Astrocyte (in vitro differentiated cells and primary cell): ENCODE results near the gene BMP8A. TPM values are rescaled to one million over a fixed set of nuclear protein-coding genes. Genes with fewer than 3 reads are reported as not detected.
"Not testable (repeated sequence)": the region's sequence is repeated elsewhere in the genome, so short reads cannot be mapped to it uniquely, and the experiment has no call there.

Source experiments
- DNase-seq: peaks from one replicate; pipeline ENCODE4 v3.0.0-alpha.2; 2010; ENCODE audit warnings: low read depth
- FAIRE-seq: peaks from 2 replicates; lab custom pipeline; 2011; peaks lifted over from hg19 to GRCh38; lab: Jason Lieb, UNC
- H2AFZ ChIP-seq: 2 replicates; pipeline ENCODE4 v1.6.0; 2012; ENCODE audit warnings: low read depth, low read length, inconsistent platforms
- H3K27ac ChIP-seq: 2 replicates; pipeline ENCODE4 v1.5.1; 2011; ENCODE audit warnings: low read depth, low read length, inconsistent platforms
- H3K27me3 ChIP-seq: 2 replicates; pipeline ENCODE4 v1.6.0; 2011; ENCODE audit warnings: low read length, inconsistent platforms; ENCODE audit not compliant: insufficient read depth
- H3K36me3 ChIP-seq: 2 replicates; pipeline ENCODE4 v1.5.1; 2011; ENCODE audit warnings: low read length, inconsistent platforms; ENCODE audit not compliant: insufficient read depth
- H3K4me1 ChIP-seq: 2 replicates; pipeline ENCODE4 v1.5.1; 2011; ENCODE audit warnings: low read length, inconsistent platforms; ENCODE audit not compliant: insufficient read depth
- H3K4me2 ChIP-seq: 2 replicates; pipeline ENCODE4 v1.6.0; 2012; ENCODE audit warnings: low read length, inconsistent platforms
- H3K4me3 ChIP-seq: 2 replicates; pipeline ENCODE4 v1.5.1; 2011; ENCODE audit warnings: low read depth, mild to moderate bottlenecking, low read length, inconsistent platforms; ENCODE audit not compliant: insufficient read depth
- H3K79me2 ChIP-seq: 2 replicates; pipeline ENCODE4 v1.6.0; 2012; ENCODE audit warnings: mild to moderate bottlenecking, low read length, inconsistent platforms; ENCODE audit not compliant: insufficient read depth
- H3K9ac ChIP-seq: 2 replicates; pipeline ENCODE4 v1.6.0; 2012; ENCODE audit warnings: mild to moderate bottlenecking, low read length, inconsistent platforms
- H3K9me3 ChIP-seq: 2 replicates; pipeline ENCODE4 v1.5.1; 2012; ENCODE audit warnings: low read depth, mild to moderate bottlenecking, low read length, inconsistent platforms; ENCODE audit not compliant: insufficient read depth
- H4K20me1 ChIP-seq: 2 replicates; pipeline ENCODE4 v1.6.0; 2012; ENCODE audit warnings: low read length, inconsistent platforms; ENCODE audit not compliant: insufficient read depth
- H3K27ac Mint-ChIP-seq: one replicate; pipeline ENCODE4 v1.8.0; 2021; ENCODE audit warnings: mild to moderate bottlenecking, mixed read lengths; ENCODE audit not compliant: unreplicated experiment
- H3K27me3 Mint-ChIP-seq: one replicate; pipeline ENCODE4 v1.8.0; 2021; ENCODE audit warnings: low read depth, mixed read lengths; ENCODE audit not compliant: unreplicated experiment
- H3K36me3 Mint-ChIP-seq: one replicate; pipeline ENCODE4 v1.8.0; 2021; ENCODE audit warnings: low read depth, mixed read lengths; ENCODE audit not compliant: unreplicated experiment
- H3K4me1 Mint-ChIP-seq: one replicate; pipeline ENCODE4 v1.8.0; 2021; ENCODE audit warnings: low read depth, mixed read lengths; ENCODE audit not compliant: unreplicated experiment
- H3K4me3 Mint-ChIP-seq: one replicate; pipeline ENCODE4 v1.8.0; 2021; ENCODE audit warnings: mild to moderate bottlenecking, moderate library complexity, mixed read lengths; ENCODE audit not compliant: unreplicated experiment
- H3K9me3 Mint-ChIP-seq: one replicate; pipeline ENCODE4 v1.8.0; 2021; ENCODE audit warnings: mild to moderate bottlenecking, mixed read lengths; ENCODE audit not compliant: unreplicated experiment
- total RNA-seq: library from RNA; stranded (reverse); gene quantifications from 2 replicates; pipeline ENCODE4 v1.2.1, GENCODE V29; 2021

The BMP8A gene
- total RNA-seq, 1 donor from 2014 or later: 0.84 TPM

DNA sequence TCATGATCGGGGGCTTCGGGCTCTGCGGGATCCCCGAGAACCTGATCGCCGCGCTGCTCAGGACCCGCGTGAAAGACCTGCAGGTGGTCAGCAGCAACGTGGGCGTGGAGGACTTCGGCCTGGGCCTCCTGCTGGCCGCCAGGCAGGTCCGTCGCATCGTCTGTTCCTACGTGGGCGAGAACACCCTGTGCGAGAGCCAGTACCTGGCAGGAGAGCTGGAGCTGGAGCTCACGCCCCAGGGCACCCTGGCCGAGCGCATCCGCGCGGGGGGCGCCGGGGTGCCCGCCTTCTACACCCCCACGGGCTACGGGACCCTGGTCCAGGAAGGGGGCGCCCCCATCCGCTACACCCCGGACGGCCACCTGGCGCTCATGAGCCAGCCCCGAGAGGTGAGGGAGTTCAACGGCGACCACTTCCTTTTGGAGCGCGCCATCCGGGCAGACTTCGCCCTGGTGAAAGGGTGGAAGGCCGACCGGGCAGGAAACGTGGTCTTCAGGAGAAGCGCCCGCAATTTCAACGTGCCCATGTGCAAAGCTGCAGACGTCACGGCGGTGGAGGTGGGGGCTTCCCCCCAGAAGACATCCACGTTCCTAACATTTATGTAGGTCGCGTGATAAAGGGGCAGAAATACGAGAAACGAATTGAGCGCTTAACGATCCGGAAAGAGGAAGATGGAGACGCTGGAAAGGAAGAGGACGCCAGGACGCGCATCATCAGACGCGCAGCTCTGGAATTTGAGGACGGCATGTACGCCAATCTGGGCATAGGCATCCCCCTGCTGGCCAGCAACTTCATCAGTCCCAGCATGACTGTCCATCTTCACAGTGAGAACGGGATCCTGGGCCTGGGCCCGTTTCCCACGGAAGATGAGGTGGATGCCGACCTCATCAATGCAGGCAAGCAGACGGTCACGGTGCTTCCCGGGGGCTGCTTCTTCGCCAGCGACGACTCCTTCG, 24.0 kb downstream of the BMP8A start:
- H3K36me3 Mint-ChIP-seq, H3K27me3 ChIP-seq, H3K79me2 ChIP-seq, H3K4me3 Mint-ChIP-seq, H3K9me3 ChIP-seq, H3K9me3 Mint-ChIP-seq, H3K27me3 Mint-ChIP-seq, H3K4me3 ChIP-seq, H3K27ac ChIP-seq, H3K4me1 ChIP-seq, H3K9ac ChIP-seq, H3K36me3 ChIP-seq, H3K27ac Mint-ChIP-seq, H3K4me1 Mint-ChIP-seq, H4K20me1 ChIP-seq: not testable (repeated sequence)
- Histone ChIP-seq H2AFZ (peak overlapping the region; percentile 63), H3K4me2 (peak overlapping the region; percentile 59)
- FAIRE-seq (peak; percentile 87), DNase-seq (peak; percentile 23)

DNA sequence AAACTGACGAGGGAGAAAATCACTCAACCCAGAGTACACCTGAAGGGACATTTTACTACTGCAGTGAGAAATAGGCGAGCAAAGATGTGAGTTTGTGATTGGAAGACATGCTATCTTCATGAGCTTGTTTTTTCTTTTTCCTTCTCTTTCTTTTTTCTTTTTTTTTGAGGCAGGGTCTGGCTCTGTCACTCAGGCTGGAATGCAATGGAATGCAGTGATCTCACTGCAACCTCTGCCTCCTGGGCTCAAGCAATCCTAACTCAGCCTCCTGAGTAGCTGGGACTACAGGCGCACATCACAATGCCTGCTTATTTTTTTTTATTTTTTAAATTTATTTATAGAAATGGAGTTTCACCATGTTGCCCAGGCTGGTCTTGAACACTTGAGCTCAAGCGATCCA, 25.4 kb downstream of the BMP8A start:
- H3K27me3 Mint-ChIP-seq, DNase-seq, H3K4me3 Mint-ChIP-seq, H3K9ac ChIP-seq, H3K4me2 ChIP-seq, H3K36me3 ChIP-seq, H3K27me3 ChIP-seq, H4K20me1 ChIP-seq, H3K9me3 Mint-ChIP-seq, H3K27ac ChIP-seq, H2AFZ ChIP-seq, FAIRE-seq, H3K9me3 ChIP-seq, H3K27ac Mint-ChIP-seq, H3K4me3 ChIP-seq, H3K36me3 Mint-ChIP-seq, H3K4me1 Mint-ChIP-seq, H3K79me2 ChIP-seq, H3K4me1 ChIP-seq: not testable (repeated sequence)

DNA sequence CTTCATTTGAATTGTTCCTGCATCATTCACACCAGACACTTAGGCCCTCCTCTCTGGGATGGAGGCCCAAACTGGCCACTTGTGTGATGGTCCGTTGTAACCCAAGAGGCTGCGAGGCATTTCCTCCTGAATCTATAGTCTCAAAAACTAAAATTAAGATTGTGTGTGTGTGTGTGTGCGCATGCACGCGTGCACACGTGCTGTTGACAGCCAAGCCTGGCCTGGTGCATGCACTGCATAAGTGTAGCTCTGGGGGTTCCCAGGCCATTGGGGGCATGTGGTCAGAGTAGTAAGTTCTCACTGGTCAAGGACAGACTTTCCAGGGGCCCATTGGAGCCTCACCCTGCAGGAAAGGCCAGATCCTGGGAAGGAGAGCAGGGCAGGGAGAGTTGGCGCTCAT, 26.5 kb downstream of the BMP8A start:
- H4K20me1 ChIP-seq, H3K4me1 Mint-ChIP-seq, H3K27ac Mint-ChIP-seq, H3K79me2 ChIP-seq, H3K9me3 ChIP-seq, H3K4me2 ChIP-seq, H3K36me3 ChIP-seq, FAIRE-seq, H3K4me3 Mint-ChIP-seq, H3K27ac ChIP-seq, H3K9ac ChIP-seq, H2AFZ ChIP-seq, H3K4me1 ChIP-seq, H3K4me3 ChIP-seq, DNase-seq, H3K9me3 Mint-ChIP-seq, H3K36me3 Mint-ChIP-seq, H3K27me3 ChIP-seq, H3K27me3 Mint-ChIP-seq: not testable (repeated sequence)

DNA sequence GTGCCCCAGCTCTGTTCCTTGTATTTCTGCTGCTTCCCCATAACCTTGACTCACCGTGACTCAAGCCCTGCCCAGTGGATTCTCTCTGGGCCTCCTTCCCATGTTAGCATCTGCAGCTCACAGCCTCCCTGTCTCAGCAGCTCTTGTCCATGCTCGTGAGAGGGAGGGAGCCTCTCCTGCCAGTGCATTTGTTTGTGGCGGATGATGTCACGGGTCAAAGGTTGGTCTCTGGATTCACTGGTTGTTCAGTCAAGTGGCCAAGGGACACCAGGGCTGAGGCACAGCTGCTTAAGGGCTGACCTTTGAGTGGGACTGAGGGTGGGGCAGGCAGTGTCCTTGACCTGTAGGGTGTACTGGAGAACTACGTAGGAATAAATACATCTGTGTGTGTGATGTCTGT, 27.9 kb downstream of the BMP8A start:
- H3K9me3 ChIP-seq, H3K4me3 ChIP-seq, H2AFZ ChIP-seq, H3K27me3 ChIP-seq, DNase-seq, H3K4me2 ChIP-seq, H3K9me3 Mint-ChIP-seq, H3K79me2 ChIP-seq, H3K9ac ChIP-seq, H3K4me1 ChIP-seq, H3K4me3 Mint-ChIP-seq, H3K4me1 Mint-ChIP-seq, H4K20me1 ChIP-seq, H3K36me3 ChIP-seq, FAIRE-seq, H3K27ac ChIP-seq, H3K27me3 Mint-ChIP-seq: not testable (repeated sequence)
- Mint-ChIP-seq H3K27ac (peak overlapping the region; percentile 5), H3K36me3 (peaks cover 11% of the 10 kb centered on the region)

DNA sequence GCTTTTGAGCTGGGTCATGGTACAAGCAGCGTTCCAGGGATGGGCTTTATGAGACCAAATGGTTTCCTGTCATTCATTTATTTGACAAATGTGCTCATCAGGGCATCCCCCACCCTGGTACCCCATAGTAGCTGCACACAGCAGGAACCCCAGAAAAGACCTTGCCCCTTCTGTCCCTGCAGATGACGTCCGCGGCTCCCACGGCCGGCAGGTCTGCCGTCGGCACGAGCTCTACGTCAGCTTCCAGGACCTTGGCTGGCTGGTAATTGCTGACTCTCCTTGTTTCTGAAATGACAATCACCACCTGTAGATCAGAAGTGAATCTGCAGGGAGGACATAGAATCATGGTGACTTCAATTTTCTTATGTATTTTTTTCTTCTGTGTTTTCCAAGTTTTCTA, 30.8 kb downstream of the BMP8A start:
- not testable (repeated sequence) for H3K27me3 ChIP-seq, DNase-seq, H3K27me3 Mint-ChIP-seq, H3K9me3 Mint-ChIP-seq, H3K4me2 ChIP-seq, FAIRE-seq, H3K79me2 ChIP-seq, H3K9me3 ChIP-seq, H3K4me1 Mint-ChIP-seq, H3K9ac ChIP-seq, H3K4me3 ChIP-seq, H3K4me1 ChIP-seq, H2AFZ ChIP-seq, H3K27ac ChIP-seq, H4K20me1 ChIP-seq, H3K36me3 ChIP-seq, H3K27ac Mint-ChIP-seq
- Mint-ChIP-seq H3K36me3 (peaks cover 16% of the 10 kb centered on the region), H3K4me3 (peak overlapping the region; percentile 20)
